Stomach (tissue), 9 donors: ENCODE measurements around the gene TSTD2. TPM values are rescaled to one million over a fixed set of nuclear protein-coding genes. Genes with fewer than 3 reads are reported as not detected.

Source experiments
- DNase-seq, 2 donors: peaks; one replicate each; pipeline versions ENCODE4 v3.0.0 to v3.0.0-alpha.2; 2013 to 2019
- H3K27ac ChIP-seq, 5 donors: fragments of 200-600 bp in 4 of 5; sonication (generic) in 4 of 5; one replicate each; pipeline ENCODE4 v1.5.1; 2013 to 2019; ENCODE audit warnings: mild to moderate bottlenecking in 1 of 5, moderate library complexity in 1 of 5
- H3K27me3 ChIP-seq, 3 donors: fragments of 200-600 bp; sonication (generic); one replicate each; pipeline ENCODE4 v1.5.1; 2017 to 2019; ENCODE audit warnings: mixed run types in 1 of 3
- H3K36me3 ChIP-seq, 4 donors: fragments of 200-600 bp; sonication (generic); 1 replicate in 3 of 4; 2 replicates in 1 of 4; pipeline ENCODE4 v1.5.1; 2016 to 2019
- H3K4me1 ChIP-seq, 4 donors: fragments of 200-600 bp; sonication (generic); one replicate each; pipeline ENCODE4 v1.5.1; 2016 to 2019
- H3K4me3 ChIP-seq, 4 donors: fragments of 200-600 bp; sonication (generic) in 3 of 4; one replicate each; pipeline ENCODE4 v1.5.1; 2016 to 2019; ENCODE audit warnings: mild to moderate bottlenecking in 1 of 4
- H3K9me3 ChIP-seq, 4 donors: fragments of 200-600 bp; sonication (generic); one replicate each; pipeline ENCODE4 v1.5.1; 2016 to 2019
- EP300 ChIP-seq: sonication (generic); formaldehyde crosslinking; IDR thresholded peaks from one replicate; pipeline ENCODE4 v1.6.1; 2017; ENCODE audit warnings: antibody characterized with exemption
- POLR2A ChIP-seq, 4 donors: fragments of 450-650 bp; IDR thresholded peaks; one replicate each; pipeline ENCODE4 v1.6.1; 2016; ENCODE audit warnings: antibody characterized with exemption in 4 of 4, control low read depth in 2 of 4, mild to moderate bottlenecking in 1 of 4, moderate library complexity in 1 of 4
- POLR2AphosphoS5 ChIP-seq, 3 donors: sonication (generic); formaldehyde crosslinking; IDR thresholded peaks; one replicate each; pipeline ENCODE4 v1.6.1; 2016; ENCODE audit warnings: antibody characterized with exemption in 3 of 3
- WGBS, 5 donors: extraction: QIAGEN DNeasy Blood & Tissue Kit in 3 of 5; methylation state at CpG; one replicate each; pipeline versions ENCODE4 v1.1.5 to v1.1.7; 2013 to 2018; 5-methylcytosine and 5-hydroxymethylcytosine counted together
- intact Hi-C: fragments of 100-400 bp; cut with DNase I; formaldehyde crosslinking; loops from one replicate; pipeline ENCODE4 v1.15.1; 2023; ENCODE audit warnings: low total_unique reads
- polyA plus RNA-seq, 3 donors: library from polyadenylated mRNA; stranded (reverse); fragments of 200-250 nt; gene quantifications; one replicate each; pipeline ENCODE4 v1.2.3, GENCODE V29; 2013
- total RNA-seq, 5 donors: library from RNA; depleted of rRNA; stranded (reverse); fragments of >200 nt; gene quantifications; one replicate each; pipeline versions ENCODE4 v1.1.0 to v1.2.3, GENCODE V29; 2014 to 2016
- TF ChIP-seq, protein P1 (sequence below), 7 experiments: fragments of 450-650 bp in 4 of 7; fragments of 200-600 bp in 3 of 7; sonication (generic) in 3 of 7; IDR thresholded peaks; one replicate each; pipeline ENCODE4 v1.5.1; 2016 to 2019; ENCODE audit warnings: antibody characterized with exemption in 7 of 7, control low read depth in 2 of 7, mild to moderate bottlenecking in 1 of 7
- donor health status: healthy with polysubstance abuse.
- donor health status: Bipolar disorder and iron deficiency.
- donor health status: healthy.

The TSTD2 gene
- total and polyA plus RNA-seq, 8 donors: 2.3 to 29.9 (median 12.3) TPM

- H3K36me3 ChIP-seq: peaks cover 34 to 59% (median 55%) of the 10 kb centered on the region in 4 donors
- H3K27ac ChIP-seq: no peak overlapping the region
- no peaks in the 10 kb centered on the region for H3K27me3 ChIP-seq
- no peak for DNase-seq
- no peaks in the 10 kb centered on the region for H3K9me3 ChIP-seq
- WGBS, 5 donors: 71 to 81% (median 78%) methylated on average over 7 of the region's 7 CpGs
- TF ChIP-seq, protein P1, sequence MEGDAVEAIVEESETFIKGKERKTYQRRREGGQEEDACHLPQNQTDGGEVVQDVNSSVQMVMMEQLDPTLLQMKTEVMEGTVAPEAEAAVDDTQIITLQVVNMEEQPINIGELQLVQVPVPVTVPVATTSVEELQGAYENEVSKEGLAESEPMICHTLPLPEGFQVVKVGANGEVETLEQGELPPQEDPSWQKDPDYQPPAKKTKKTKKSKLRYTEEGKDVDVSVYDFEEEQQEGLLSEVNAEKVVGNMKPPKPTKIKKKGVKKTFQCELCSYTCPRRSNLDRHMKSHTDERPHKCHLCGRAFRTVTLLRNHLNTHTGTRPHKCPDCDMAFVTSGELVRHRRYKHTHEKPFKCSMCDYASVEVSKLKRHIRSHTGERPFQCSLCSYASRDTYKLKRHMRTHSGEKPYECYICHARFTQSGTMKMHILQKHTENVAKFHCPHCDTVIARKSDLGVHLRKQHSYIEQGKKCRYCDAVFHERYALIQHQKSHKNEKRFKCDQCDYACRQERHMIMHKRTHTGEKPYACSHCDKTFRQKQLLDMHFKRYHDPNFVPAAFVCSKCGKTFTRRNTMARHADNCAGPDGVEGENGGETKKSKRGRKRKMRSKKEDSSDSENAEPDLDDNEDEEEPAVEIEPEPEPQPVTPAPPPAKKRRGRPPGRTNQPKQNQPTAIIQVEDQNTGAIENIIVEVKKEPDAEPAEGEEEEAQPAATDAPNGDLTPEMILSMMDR (IDR thresholded peaks at IDR 0.05): no peak
- TF ChIP-seq EP300 (no peak), POLR2AphosphoS5 (IDR thresholded peaks at IDR 0.05) (no peak), POLR2A (IDR thresholded peaks at IDR 0.05) (no peak)
- H3K4me3 ChIP-seq: no peak overlapping the region
- intact Hi-C loops: no loop called here
- peaks cover 5 to 29% (median 20%) of the 10 kb centered on the region in 4 donors for H3K4me1 ChIP-seq
These were observed 33.8 kb downstream of the TSTD2 start for GRCh38 chr9:97599314-97599846.

- intact Hi-C loops: no loop called here
- H3K9me3 ChIP-seq: no peaks in the 10 kb centered on the region
- peak in 2 of 3 donors; percentile 27 to 60 for TF ChIP-seq POLR2AphosphoS5 (IDR thresholded peaks at IDR 0.05)
- TF ChIP-seq, protein P1 (IDR thresholded peaks at IDR 0.05): peak in 5 of 7 experiments; percentile 68 to 82 (median 80)
- TF ChIP-seq EP300: no peak
- no peak for TF ChIP-seq POLR2A (IDR thresholded peaks at IDR 0.05)
- 19 to 32% (median 20%) methylated on average over 11 of the region's 11 CpGs for WGBS, 5 donors
- H3K4me1 ChIP-seq: peaks cover 5 to 36% (median 20%) of the 10 kb centered on the region in 4 donors
- peak; percentile 82 to 93 for DNase-seq
- H3K4me3 ChIP-seq: no peak overlapping the region
- H3K36me3 ChIP-seq: peaks cover 27 to 54% (median 49%) of the 10 kb centered on the region in 4 donors
- H3K27me3 ChIP-seq: no peaks in the 10 kb centered on the region
- H3K27ac ChIP-seq: no peak overlapping the region
These were observed 34.5 kb downstream of the TSTD2 start for GRCh38 chr9:97598461-97599288.

GRCh38 chr9:97596906-97597305 lies 36.3 kb downstream of the TSTD2 start:
- H3K27ac ChIP-seq: peak overlapping the region in 2 of 5 donors; percentile 3 to 54

GRCh38 chr9:97594381-97594921 lies 38.7 kb downstream of the TSTD2 start:
- H3K9me3 ChIP-seq: no peaks in the 10 kb centered on the region
- peak; percentile 13 for TF ChIP-seq EP300
- no peak for TF ChIP-seq POLR2A (IDR thresholded peaks at IDR 0.05)
- WGBS, 5 donors: 66 to 90% (median 87%) methylated on average over 10 to 11 of the region's 11 CpGs
- H3K27ac ChIP-seq: peak overlapping the region in 3 of 5 donors; percentile 35 to 72 (median 51)
- H3K4me1 ChIP-seq: peaks cover 5 to 43% (median 20%) of the 10 kb centered on the region in 4 donors
- H3K27me3 ChIP-seq: no peaks in the 10 kb centered on the region
- H3K4me3 ChIP-seq: no peak overlapping the region
- H3K36me3 ChIP-seq: peaks cover 5 to 28% (median 16%) of the 10 kb centered on the region in 4 donors
- intact Hi-C loops: no loop called here
- peak in 1 of 2 donors; percentile 29 for DNase-seq

More at GRCh38 chr9:97596906-97597305, 36.3 kb downstream of the TSTD2 start:
- Histone ChIP-seq H3K4me3 (no peak overlapping the region), H3K4me1 (peaks cover 5 to 43% (median 20%) of the 10 kb centered on the region in 4 donors), H3K36me3 (peaks cover 15 to 44% (median 31%) of the 10 kb centered on the region in 4 donors), H3K9me3 (no peaks in the 10 kb centered on the region), H3K27me3 (no peaks in the 10 kb centered on the region)
- 50 to 70% (median 56%) methylated on average over 4 of the region's 4 CpGs for WGBS, 5 donors
- no peak for TF ChIP-seq POLR2AphosphoS5 (IDR thresholded peaks at IDR 0.05)
- no peak for TF ChIP-seq POLR2A (IDR thresholded peaks at IDR 0.05)
- TF ChIP-seq EP300: no peak
- TF ChIP-seq, protein P1 (IDR thresholded peaks at IDR 0.05): no peak
- intact Hi-C loops: no loop called here
- no peak for DNase-seq
